Measurements from ENCODE around the gene PRKCH.

Gene PRKCH

GRCh38 chr14:61574514-61574807 is 253.1 kb downstream of the PRKCH start:
- H3K9me3 ChIP-seq (ENCODE audit: insufficient read depth, low read depth, low read length): no peaks in the 10 kb centered on the region
- H3K4me1 ChIP-seq (ENCODE audit: insufficient read depth, low read length): peaks cover 4% of the 10 kb centered on the region; the same call in 1 of the 2 replicates
- H3K27me3 ChIP-seq (ENCODE audit: insufficient read depth, low read length): peaks cover 6% of the 10 kb centered on the region

GRCh38 chr14:61575126-61575525 is 253.7 kb downstream of the PRKCH start:
- H3K9ac ChIP-seq (ENCODE audit: low read depth, low read length): no peak overlapping the region
- H3K27me3 ChIP-seq (ENCODE audit: insufficient read depth, low read length): no peaks in the 10 kb centered on the region; the same call in 1 of the 2 replicates
- no peaks in the 10 kb centered on the region for H3K9me3 ChIP-seq (ENCODE audit: insufficient read depth, low read depth, low read length)
- H3K4me3 ChIP-seq (ENCODE audit: low read length): no peak overlapping the region
- H3K27ac ChIP-seq (ENCODE audit: low read length): no peak overlapping the region
- H3K4me1 ChIP-seq (ENCODE audit: insufficient read depth, low read length): peaks cover 4% of the 10 kb centered on the region; the same call in 1 of the 2 replicates
- no peaks in the 10 kb centered on the region for H3K36me3 ChIP-seq (ENCODE audit: insufficient read depth, low read depth, low read length)

More at GRCh38 chr14:61574514-61574807, 253.1 kb downstream of the PRKCH start:
- no peak overlapping the region for H3K27ac ChIP-seq (ENCODE audit: low read length)
- no peak overlapping the region for H3K9ac ChIP-seq (ENCODE audit: low read depth, low read length)
- no peaks in the 10 kb centered on the region for H3K36me3 ChIP-seq (ENCODE audit: insufficient read depth, low read depth, low read length)
- no peak overlapping the region for H3K4me3 ChIP-seq (ENCODE audit: low read length)

GRCh38 chr14:61575551-61576150 is 254.3 kb downstream of the PRKCH start:
- Histone ChIP-seq H3K36me3 (ENCODE audit: insufficient read depth, low read depth, low read length) (no peaks in the 10 kb centered on the region), H3K4me3 (ENCODE audit: low read length) (no peak overlapping the region), H3K9me3 (ENCODE audit: insufficient read depth, low read depth, low read length) (no peaks in the 10 kb centered on the region), H3K4me1 (ENCODE audit: insufficient read depth, low read length) (peaks cover 4% of the 10 kb centered on the region), H3K27me3 (ENCODE audit: insufficient read depth, low read length) (no peaks in the 10 kb centered on the region), H3K27ac (ENCODE audit: low read length) (no peak overlapping the region), H3K9ac (ENCODE audit: low read depth, low read length) (no peak overlapping the region)

- Histone ChIP-seq H3K27me3 (ENCODE audit: insufficient read depth, low read length) (no peaks in the 10 kb centered on the region), H3K9ac (ENCODE audit: low read depth, low read length) (no peak overlapping the region), H3K9me3 (ENCODE audit: insufficient read depth, low read depth, low read length) (no peaks in the 10 kb centered on the region), H3K4me1 (ENCODE audit: insufficient read depth, low read length) (peaks cover 4% of the 10 kb centered on the region), H3K27ac (ENCODE audit: low read length) (no peak overlapping the region), H3K4me3 (ENCODE audit: low read length) (no peak overlapping the region), H3K36me3 (ENCODE audit: insufficient read depth, low read depth, low read length) (no peaks in the 10 kb centered on the region)
Measured at GRCh38 chr14:61577506-61577931, 256.1 kb downstream of the PRKCH start.

- Histone ChIP-seq H3K9ac (ENCODE audit: low read depth, low read length) (no peak overlapping the region), H3K9me3 (ENCODE audit: insufficient read depth, low read depth, low read length) (no peaks in the 10 kb centered on the region), H3K36me3 (ENCODE audit: insufficient read depth, low read depth, low read length) (no peaks in the 10 kb centered on the region), H3K4me1 (ENCODE audit: insufficient read depth, low read length) (peaks cover 4% of the 10 kb centered on the region), H3K27ac (ENCODE audit: low read length) (no peak overlapping the region), H3K4me3 (ENCODE audit: low read length) (no peak overlapping the region), H3K27me3 (ENCODE audit: insufficient read depth, low read length) (no peaks in the 10 kb centered on the region)
Measured at GRCh38 chr14:61578745-61579144, 257.4 kb downstream of the PRKCH start.

GRCh38 chr14:61581340-61581739 is 260.0 kb downstream of the PRKCH start:
- Histone ChIP-seq H3K9me3 (ENCODE audit: insufficient read depth, low read depth, low read length) (no peaks in the 10 kb centered on the region), H3K27ac (ENCODE audit: low read length) (no peak overlapping the region), H3K9ac (ENCODE audit: low read depth, low read length) (no peak overlapping the region), H3K4me3 (ENCODE audit: low read length) (no peak overlapping the region), H3K36me3 (ENCODE audit: insufficient read depth, low read depth, low read length) (no peaks in the 10 kb centered on the region), H3K27me3 (ENCODE audit: insufficient read depth, low read length) (no peaks in the 10 kb centered on the region), H3K4me1 (ENCODE audit: insufficient read depth, low read length) (no peaks in the 10 kb centered on the region; the same call in 1 of the 2 replicates)

GRCh38 chr14:61581955-61582615 is 260.7 kb downstream of the PRKCH start:
- Histone ChIP-seq H3K9me3 (ENCODE audit: insufficient read depth, low read depth, low read length) (no peaks in the 10 kb centered on the region), H3K9ac (ENCODE audit: low read depth, low read length) (no peak overlapping the region), H3K27ac (ENCODE audit: low read length) (no peak overlapping the region), H3K4me3 (ENCODE audit: low read length) (no peak overlapping the region), H3K36me3 (ENCODE audit: insufficient read depth, low read depth, low read length) (no peaks in the 10 kb centered on the region), H3K4me1 (ENCODE audit: insufficient read depth, low read length) (no peaks in the 10 kb centered on the region; the same call in 1 of the 2 replicates), H3K27me3 (ENCODE audit: insufficient read depth, low read length) (no peaks in the 10 kb centered on the region)

- Histone ChIP-seq H3K9ac (ENCODE audit: low read depth, low read length) (no peak overlapping the region), H3K27me3 (ENCODE audit: insufficient read depth, low read length) (no peaks in the 10 kb centered on the region), H3K36me3 (ENCODE audit: insufficient read depth, low read depth, low read length) (no peaks in the 10 kb centered on the region), H3K4me3 (ENCODE audit: low read length) (no peak overlapping the region), H3K27ac (ENCODE audit: low read length) (no peak overlapping the region), H3K4me1 (ENCODE audit: insufficient read depth, low read length) (no peaks in the 10 kb centered on the region; the same call in 1 of the 2 replicates), H3K9me3 (ENCODE audit: insufficient read depth, low read depth, low read length) (no peaks in the 10 kb centered on the region)
Measured at GRCh38 chr14:61582815-61583214, 261.4 kb downstream of the PRKCH start.

- Histone ChIP-seq H3K9me3 (ENCODE audit: insufficient read depth, low read depth, low read length) (no peaks in the 10 kb centered on the region), H3K9ac (ENCODE audit: low read depth, low read length) (no peak overlapping the region), H3K4me3 (ENCODE audit: low read length) (no peak overlapping the region), H3K36me3 (ENCODE audit: insufficient read depth, low read depth, low read length) (no peaks in the 10 kb centered on the region), H3K4me1 (ENCODE audit: insufficient read depth, low read length) (no peaks in the 10 kb centered on the region; the same call in 1 of the 2 replicates), H3K27ac (ENCODE audit: low read length) (no peak overlapping the region), H3K27me3 (ENCODE audit: insufficient read depth, low read length) (no peaks in the 10 kb centered on the region)
Measured at GRCh38 chr14:61584331-61584741, 263.0 kb downstream of the PRKCH start.

- no peaks in the 10 kb centered on the region for H3K9me3 ChIP-seq (ENCODE audit: insufficient read depth, low read depth, low read length)
- H3K27ac ChIP-seq (ENCODE audit: low read length): no peak overlapping the region
Measured at GRCh38 chr14:61585598-61586543, 264.5 kb downstream of the PRKCH start.

GRCh38 chr14:61586544-61587055 is 265.2 kb downstream of the PRKCH start:
- no peak overlapping the region for H3K4me3 ChIP-seq (ENCODE audit: low read length)
- no peaks in the 10 kb centered on the region for H3K36me3 ChIP-seq (ENCODE audit: insufficient read depth, low read depth, low read length)
- no peaks in the 10 kb centered on the region for H3K4me1 ChIP-seq (ENCODE audit: insufficient read depth, low read length)
- H3K27ac ChIP-seq (ENCODE audit: low read length): no peak overlapping the region
- H3K27me3 ChIP-seq (ENCODE audit: insufficient read depth, low read length): no peaks in the 10 kb centered on the region
- no peaks in the 10 kb centered on the region for H3K9me3 ChIP-seq (ENCODE audit: insufficient read depth, low read depth, low read length)
- no peak overlapping the region for H3K9ac ChIP-seq (ENCODE audit: low read depth, low read length)

More at GRCh38 chr14:61585598-61586543, 264.5 kb downstream of the PRKCH start:
- H3K27me3 ChIP-seq (ENCODE audit: insufficient read depth, low read length): no peaks in the 10 kb centered on the region
- H3K36me3 ChIP-seq (ENCODE audit: insufficient read depth, low read depth, low read length): no peaks in the 10 kb centered on the region
- no peak overlapping the region for H3K9ac ChIP-seq (ENCODE audit: low read depth, low read length)
- no peak overlapping the region for H3K4me3 ChIP-seq (ENCODE audit: low read length)
- no peaks in the 10 kb centered on the region; the same call in 1 of the 2 replicates for H3K4me1 ChIP-seq (ENCODE audit: insufficient read depth, low read length)

All from iPS-20b (cell line).